GM21423 (cell line): ENCODE measurements around the gene TP53I3.
"Not testable (repeated sequence)": the region's sequence is repeated elsewhere in the genome, so short reads cannot be mapped to it uniquely, and the experiment has no call there.

ENCODE experiments used
- ATAC-seq: cut with Tn5 transposase; IDR thresholded peaks from one replicate; pipeline ENCODE4 v1.9.1; 2021; ENCODE audit warnings: mild to moderate bottlenecking, moderate library complexity; ENCODE audit not compliant: unreplicated experiment

TP53I3 gene, protein sequence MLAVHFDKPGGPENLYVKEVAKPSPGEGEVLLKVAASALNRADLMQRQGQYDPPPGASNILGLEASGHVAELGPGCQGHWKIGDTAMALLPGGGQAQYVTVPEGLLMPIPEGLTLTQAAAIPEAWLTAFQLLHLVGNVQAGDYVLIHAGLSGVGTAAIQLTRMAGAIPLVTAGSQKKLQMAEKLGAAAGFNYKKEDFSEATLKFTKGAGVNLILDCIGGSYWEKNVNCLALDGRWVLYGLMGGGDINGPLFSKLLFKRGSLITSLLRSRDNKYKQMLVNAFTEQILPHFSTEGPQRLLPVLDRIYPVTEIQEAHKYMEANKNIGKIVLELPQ

DNA sequence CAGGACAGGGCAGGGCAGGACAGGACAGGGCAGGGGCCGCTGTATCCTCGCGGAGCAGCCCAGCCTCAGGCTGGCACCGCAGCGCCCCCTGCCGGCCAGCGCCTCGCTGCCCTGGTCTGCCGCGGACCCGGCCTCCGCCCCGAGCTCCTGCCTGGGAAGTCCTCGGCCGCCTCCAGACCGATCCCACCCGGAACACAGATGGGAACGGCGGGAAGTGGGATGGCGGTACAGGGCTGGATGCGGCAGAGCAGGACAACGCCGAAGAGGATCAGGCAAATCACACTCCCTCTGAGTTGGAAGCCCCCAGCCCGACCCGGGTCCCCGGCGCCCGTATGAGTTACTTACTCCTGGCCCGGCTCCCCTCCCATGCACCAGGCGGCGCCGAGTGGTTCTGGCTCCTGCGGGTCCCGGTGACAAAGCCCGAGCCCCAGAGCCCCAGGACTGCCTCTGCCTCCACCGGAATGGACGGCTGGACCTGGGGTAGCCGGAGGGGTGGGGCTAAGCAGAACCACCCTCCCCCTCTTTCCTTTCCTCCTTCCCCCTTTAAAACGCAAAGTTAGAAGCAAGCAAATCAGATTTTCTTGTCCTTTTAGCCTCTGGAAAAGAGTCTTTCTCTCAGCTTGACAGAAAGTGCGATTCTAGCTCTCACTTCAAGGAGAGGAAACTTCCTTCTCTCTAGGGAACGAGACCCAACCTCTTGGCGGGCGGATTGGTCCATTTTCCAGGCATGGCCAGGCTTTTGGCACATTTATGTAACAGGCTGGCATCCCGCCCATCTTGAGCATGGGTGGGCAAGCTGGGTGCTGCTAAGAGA is at the start of gene TP53I3:
TP53I3 (minus strand) TSS at position 449 of the 814 bp plus-strand sequence. CDS start 508 bp downstream, outside the sequence.
- peak; percentile 75 for ATAC-seq

- ATAC-seq = no peak
Observed at GRCh38 chr2:24132543-24132942, 47.9 kb upstream of the TP53I3 start.

GRCh38 chr2:24125956-24126355 is 41.3 kb upstream of the TP53I3 start:
- no peak for ATAC-seq

DNA sequence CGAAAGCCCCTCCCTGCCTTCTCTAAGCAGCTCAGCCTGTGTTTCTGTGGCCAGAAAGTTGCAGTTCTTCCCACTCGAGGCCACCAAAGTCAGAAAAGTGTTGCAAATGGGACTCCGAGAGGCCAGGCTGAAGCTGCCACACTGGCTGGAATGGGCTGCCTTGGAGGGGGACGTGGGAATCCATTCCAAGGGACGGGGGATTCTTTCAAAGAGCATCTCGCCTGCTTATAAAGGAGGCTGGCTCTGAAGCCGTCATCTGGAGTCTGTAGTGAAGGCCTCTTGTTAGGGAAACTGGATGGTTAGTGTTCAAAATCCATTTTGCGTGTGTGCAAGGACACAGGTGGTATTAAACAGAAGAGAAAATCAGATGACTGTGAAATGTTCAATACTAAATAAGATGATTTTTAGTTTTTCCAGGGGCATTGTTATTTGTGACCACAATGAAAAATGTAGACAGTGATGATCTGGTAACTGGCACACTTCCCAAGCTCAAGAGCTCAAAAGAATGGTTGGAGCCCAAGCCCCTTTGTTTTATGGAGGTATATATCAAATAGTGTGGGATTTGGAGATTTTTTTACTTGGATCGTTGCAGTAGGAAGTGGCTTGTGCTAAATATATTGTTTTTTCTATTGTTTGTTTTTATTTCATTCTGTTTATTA is 39.4 kb upstream of the TP53I3 start:
- peak; percentile 11 for ATAC-seq

DNA sequence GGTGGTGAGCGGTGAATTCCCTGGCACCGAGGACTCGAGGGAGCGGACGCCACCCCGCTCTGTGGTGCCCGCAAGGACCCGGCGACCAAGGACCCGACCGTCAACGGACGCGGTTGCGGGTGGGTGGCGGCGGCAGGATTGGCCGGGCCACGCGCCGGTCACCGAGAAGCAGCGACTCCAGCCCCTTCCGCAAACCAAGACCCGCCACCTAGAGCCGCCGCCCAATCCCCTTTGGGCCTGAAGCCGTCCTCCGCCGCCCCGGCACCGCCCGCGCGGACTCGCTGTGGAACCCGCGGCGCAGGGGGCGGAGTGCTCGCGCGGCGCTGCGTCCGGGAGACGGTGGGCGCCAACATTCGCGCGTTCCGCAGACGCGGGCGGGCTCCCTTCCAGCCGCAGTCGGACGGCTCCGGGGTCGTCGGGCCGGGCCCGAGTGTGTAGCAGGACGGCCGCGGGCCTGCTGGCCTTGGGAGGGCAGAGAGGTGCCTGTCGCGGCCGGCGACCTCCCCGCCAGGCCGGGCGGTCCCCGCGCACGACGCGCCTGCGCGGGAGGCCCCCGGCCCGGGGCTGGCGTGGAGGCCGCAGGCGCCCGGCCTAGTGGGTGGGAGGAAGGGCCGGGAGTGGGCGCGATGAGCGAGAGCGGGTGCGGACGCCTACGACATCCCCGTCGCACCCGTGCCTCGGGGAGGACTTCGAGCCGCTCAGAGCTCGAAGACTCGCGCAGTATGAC is 38.7 kb upstream of the TP53I3 start, which contains the start of the genes FAM228B and PFN4:
FAM228B (plus strand) TSS at position 275 of the 727 bp plus-strand sequence. CDS start 893 bp downstream, outside the sequence.
PFN4 (minus strand) TSS at position 140 of the 727 bp plus-strand sequence. CDS start 799 bp downstream, outside the sequence.
- peak; percentile 91 for ATAC-seq

GRCh38 chr2:24122366-24123194 is 37.9 kb upstream of the TP53I3 start:
- ATAC-seq = no peak

- ATAC-seq = no peak
Observed at GRCh38 chr2:24121469-24121868, 36.8 kb upstream of the TP53I3 start.

DNA sequence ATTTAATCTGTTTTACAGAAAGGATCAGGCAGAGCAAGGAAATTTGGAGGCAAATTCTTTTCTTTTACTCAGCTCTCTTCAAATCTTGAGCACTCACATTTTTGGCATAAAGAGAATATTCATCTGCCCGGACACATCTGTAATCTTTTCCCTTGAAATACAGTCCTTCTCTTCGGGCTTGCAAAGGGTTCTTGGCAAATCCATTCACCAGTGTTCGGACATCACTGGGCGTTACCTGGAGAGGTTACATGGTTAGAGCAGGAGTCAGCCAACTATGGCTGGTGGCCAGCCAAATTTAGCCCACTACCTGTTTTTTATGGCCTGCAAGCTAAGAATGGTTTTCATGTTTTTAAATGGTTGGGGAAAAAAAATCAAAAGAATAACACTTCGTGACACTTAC is 36.4 kb upstream of the TP53I3 start:
- ATAC-seq = no peak

- no peak for ATAC-seq
Observed at GRCh38 chr2:24117902-24118301, 33.3 kb upstream of the TP53I3 start.

DNA sequence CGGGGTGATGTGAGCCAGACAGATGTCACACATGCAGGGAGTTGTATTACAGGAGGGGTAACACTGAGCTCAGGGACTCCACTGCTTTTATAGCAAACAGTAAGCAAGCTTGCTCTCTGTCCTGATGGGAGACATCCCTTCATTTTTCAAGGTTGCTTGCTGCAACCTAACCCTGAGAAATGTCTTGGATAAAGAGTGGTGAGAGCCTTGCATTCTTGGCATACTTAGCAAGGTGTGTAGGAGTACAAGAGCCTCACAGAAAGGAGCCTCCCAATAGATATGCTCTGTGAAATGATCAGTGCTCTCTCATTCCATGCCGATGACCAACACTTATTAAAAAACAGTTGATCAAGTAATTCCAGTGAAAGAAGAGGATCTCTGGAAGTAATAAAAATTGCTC is 30.4 kb upstream of the TP53I3 start:
- no peak for ATAC-seq

GRCh38 chr2:24111407-24111901 is 26.8 kb upstream of the TP53I3 start:
- no peak for ATAC-seq

GRCh38 chr2:24110660-24111303 is 26.1 kb upstream of the TP53I3 start:
- no peak for ATAC-seq

- ATAC-seq = not testable (repeated sequence)
Observed at GRCh38 chr2:24109431-24109830, 24.8 kb upstream of the TP53I3 start.

DNA sequence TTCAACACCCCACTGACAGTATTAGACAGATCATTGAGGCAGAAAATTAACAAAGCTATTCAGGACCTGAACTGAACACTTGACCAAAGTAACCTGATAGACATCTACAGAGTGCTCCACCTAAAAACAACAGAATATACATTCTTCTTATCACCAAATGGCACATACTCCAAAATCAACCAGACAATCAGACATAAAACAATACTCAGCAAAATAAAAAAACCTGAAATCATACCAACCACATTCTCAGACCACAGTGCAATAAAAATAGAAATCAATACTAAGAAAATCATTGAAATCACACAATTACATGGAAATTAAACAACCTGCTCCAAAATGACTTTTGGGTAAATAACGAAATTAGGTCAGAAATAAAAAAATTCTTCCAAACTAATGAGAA is 22.7 kb upstream of the TP53I3 start:
- ATAC-seq = no peak

DNA sequence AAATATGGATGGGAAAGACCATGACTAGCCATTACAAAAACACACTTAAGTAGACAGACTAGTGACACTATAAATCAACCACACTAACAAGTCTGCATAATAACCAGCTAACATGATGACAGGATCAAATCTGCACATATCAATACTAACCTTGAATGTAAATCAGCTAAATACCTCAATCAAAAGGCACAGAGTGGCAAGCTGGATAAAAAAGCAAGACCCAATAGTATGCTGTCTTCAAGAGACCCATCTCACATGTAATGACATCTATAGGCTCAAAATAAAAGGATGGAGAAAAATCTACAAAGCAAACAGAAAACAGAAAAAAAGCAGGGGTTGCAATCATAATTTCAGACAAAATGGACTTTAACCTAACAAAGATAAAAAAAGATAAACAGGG is 22.2 kb upstream of the TP53I3 start:
- no peak for ATAC-seq

GRCh38 chr2:24105816-24106215 is 21.2 kb upstream of the TP53I3 start:
- ATAC-seq = no peak

DNA sequence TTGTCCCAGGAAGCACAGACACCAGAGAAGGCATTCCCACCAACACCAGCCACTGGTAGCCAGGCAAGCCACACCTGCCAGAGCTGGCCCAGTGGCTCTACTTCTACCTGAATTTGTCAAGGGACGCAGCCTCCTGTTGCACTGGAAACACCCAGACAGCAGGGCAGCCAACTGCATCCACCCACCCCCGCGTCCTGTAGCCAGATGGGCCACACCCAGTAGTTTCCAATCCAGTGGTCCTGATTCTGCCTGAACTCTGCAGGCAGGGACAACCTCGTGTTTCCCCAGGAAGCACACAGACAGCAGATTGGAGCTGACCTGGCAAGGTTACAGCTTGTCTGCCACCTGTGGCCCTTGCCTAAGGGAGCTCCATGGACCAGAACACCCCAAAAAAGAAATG is 20.3 kb upstream of the TP53I3 start:
- no peak for ATAC-seq

DNA sequence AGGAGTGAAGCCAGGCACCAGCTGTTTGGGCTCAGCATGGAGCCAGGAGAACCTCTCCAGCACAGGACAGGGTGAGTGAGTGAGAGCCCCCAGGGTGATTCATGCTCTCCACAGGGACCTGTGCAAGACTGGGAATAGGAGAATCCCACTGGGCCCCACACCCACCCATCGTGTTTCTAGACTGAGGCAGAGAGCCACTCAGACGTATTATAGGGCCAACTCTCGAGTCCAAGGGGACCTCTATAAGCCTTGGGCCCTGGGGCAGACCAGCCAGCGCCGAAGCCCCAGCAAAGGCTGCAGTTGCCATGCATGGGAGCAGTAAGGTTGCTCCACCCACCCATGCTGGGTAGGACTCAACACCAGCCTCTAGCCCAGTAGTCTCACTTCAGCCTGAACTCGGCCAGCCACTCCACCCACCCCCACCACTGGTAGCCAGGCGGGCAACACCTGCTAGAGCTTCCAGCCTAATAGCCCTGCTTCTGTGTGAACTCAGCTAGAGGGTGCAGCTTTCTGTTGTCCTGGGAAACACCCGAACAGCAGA is 19.5 kb upstream of the TP53I3 start:
- no peak for ATAC-seq

DNA sequence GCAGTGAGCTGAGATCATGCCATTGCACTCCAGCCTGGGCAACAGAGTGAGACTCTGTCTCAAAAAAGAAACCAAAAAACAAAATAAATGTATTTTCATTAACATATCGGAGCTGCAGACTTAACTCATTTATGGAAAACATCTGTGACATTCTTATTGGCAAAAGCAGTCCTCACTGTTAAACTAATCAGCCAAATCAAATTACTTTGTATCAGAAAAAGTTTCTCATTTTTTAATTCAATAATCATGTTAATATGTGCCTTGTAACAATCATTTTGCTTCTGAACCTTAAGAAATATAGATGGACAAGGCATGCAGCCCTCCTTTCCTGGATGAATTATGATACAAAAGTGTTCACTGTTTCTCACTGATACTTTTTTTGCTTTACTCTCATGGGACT is 18.0 kb upstream of the TP53I3 start:
- no peak for ATAC-seq
